ENCODE data around the gene TPRG1L.

Gene TPRG1L

DNA sequence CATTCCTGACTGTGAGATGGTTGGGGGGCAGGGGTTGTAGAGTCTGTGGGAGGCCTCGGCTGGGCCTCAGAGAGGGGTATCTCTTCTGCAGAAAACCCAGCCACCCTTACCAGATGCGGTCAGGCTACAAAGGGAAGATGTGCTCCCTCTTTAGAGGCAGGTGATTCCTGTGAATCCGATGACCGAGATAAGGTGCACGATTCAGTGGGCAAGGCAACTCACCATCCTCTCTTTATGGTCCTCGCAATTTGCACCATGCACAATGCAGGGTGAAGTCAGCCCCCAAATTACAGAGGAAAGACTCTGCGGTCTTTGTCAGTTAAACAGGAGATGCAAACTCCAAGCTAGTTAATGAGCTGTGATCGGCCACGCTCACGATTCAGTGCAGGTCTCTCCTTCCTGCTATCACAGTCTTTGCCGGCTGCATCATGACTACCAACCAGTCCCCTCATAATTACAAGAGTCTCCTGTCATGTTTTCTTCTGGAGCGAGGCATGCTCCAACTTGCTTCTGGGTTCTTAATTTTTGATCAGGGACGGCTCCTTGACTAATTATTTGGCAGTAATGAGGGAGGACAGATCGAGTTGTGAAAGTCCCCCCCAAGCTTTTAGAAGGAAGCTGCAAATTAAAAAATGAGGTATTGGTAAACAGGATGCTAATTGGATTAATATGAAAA lies 40.0 kb downstream of the TPRG1L start:
- ATAC-seq (no peak), DNase-seq (no peak)

DNA sequence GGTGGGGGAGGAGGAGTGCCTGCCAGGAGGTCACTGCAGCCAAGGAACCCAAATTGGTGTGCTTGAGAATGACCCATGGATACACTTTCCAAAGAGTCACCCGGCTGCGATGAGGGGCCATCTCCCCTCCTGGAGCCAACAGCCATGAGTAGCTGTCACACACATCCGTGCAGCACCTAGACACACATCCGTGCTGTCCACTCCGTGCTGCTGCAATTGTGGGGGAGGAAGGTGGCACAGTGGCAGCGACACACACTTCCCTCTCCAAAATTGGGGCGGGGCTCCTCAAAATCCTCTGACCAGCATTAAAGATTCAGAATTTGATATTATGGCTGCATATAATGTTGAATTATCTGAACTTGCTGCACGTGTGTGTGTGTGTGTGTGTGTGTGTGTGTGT lies 43.3 kb downstream of the TPRG1L start:
- DNase-seq = no peak
- no peak for ATAC-seq

DNA sequence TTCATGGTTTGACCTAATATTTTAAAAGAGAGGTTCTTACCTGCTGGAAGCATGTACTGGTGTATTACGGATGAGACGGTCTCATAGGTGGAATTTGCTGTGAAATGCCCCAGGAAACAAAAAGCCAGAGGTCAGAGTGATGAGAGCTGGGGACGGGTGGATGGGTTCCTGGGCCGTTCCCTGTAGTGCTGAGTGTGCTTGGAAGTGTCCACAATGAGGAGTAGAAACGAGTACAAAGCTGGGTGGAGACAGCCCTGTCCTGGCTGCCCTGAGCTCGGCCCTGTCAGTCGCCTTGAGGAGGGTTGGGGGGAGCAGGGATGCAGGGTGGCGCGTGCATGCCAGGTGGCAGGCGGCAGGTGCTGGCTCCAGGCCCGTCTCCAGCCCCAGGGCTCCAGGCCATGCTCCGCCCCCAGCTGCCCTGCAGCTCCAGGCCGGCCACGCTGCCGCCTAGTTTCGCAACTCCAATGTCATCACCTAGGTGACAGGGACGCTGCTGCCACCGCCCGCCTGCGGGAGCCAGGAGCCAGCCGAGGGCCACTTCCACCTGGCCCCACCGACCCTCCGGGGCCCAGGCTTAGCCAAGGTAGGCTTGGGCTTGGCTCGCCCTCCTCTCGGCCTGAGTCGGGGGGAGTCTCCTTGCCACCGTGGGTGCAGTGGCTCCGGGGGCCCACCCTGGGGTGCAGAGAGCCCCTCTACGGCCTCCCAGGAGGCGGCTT lies 43.9 kb downstream of the TPRG1L start:
- DNase-seq = no peak
- no peak for ATAC-seq

DNA sequence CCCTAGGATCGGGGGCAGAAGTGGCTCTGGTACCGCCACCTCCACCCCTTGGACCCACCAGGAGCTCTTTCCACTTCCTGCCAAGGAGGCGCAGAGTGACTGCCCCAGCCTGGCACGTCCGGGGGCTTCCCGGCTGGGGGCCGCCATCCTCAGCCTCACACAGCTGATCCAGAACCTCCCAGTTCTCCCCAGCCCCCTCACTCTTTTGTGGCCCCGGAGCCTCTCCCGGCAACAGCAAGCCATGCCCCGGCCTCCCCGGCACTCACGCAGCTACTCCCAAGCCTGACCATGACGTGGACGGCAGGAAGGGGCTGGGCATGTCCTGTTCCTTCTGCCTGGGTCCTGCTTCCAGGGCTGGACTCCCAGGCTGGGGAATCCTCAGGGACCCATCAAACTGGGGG lies 44.6 kb downstream of the TPRG1L start:
- no peak for ATAC-seq
- no peak for DNase-seq

DNA sequence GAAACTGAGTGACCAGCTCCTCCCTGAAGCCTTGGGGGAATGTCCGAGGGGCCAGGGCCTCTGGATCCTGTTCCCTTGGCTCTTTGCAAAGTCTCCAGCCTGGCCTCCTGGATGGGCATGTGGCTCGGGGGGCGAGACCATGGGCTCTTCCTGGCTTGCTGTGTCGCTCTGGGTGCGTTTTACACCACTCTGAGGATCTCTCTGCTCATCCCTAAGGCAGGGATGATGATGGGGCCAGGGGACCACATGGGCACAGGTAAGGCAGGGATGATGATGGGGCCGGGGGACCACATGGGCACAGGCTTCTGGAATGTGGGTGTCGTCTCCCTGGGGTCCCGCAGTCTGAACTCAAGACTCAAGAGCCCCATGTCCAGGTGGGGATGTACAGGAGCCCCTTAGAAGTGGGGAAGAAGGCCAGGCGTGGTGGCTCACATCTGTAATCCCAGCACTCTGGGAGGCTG lies 45.2 kb downstream of the TPRG1L start:
- no peak for ATAC-seq
- DNase-seq = no peak

DNA sequence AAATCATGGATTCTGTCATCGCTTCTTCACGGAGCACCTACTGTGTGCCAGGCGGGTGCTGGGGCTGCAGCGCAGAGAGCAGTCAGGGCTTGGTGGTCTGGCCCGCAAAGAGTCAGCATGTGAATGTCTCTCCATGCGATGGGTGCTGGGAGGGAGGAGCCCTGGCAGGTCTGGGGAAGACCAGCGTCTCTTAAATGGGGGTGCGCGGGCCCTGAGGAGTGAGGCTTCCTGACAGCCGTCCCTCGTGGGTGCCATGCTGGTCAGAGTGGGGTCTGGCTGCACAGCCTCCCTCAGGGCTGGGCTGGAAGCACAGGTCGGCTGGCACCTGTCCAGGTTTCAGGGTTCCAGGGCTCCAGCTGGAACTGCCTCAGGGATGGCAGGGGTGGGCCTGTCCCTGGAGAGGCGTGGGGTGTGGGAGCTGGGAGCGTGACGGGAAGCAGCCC lies 46.0 kb downstream of the TPRG1L start:
- no peak for ATAC-seq
- DNase-seq = no peak

DNA sequence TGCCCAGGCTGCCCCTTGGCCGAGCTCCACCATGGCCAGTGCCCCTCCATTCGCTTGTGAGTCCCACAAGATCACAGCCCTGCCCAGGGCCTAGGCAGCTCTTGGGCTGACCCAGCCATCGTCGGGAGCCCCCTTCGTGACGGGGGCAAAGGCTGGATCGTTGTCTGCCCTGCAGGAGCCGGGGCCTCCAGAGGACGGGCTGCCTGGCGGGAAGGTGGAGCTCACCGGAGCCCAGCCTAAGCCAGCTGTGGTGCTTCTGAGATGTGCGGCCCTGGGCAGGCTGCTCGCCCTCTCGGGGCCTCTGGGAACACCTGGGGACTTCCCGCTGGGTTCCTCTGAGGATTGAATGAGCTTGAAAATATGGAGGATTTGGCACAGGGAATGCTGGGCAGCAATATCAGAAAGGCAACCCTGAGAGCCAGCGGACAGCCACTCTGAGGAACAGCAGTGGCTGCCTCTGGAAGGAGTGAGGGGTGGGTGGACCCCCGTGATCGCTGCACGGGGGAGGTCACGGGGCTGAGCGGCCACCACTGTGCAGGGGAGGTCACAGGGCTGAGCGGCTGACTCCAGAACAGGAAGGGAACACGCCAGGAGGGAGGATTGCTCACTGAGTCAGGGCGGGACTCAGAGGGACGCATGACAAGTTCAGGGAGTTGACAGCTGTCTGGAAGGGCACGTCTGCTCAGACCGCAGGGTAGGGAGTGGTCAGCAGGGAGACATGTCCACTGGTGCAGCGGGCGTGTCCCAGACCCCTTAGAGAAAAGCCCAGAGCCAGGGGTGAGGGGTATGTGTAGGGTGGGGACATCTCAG lies 46.8 kb downstream of the TPRG1L start:
- DNase-seq = no peak
- ATAC-seq = no peak

DNA sequence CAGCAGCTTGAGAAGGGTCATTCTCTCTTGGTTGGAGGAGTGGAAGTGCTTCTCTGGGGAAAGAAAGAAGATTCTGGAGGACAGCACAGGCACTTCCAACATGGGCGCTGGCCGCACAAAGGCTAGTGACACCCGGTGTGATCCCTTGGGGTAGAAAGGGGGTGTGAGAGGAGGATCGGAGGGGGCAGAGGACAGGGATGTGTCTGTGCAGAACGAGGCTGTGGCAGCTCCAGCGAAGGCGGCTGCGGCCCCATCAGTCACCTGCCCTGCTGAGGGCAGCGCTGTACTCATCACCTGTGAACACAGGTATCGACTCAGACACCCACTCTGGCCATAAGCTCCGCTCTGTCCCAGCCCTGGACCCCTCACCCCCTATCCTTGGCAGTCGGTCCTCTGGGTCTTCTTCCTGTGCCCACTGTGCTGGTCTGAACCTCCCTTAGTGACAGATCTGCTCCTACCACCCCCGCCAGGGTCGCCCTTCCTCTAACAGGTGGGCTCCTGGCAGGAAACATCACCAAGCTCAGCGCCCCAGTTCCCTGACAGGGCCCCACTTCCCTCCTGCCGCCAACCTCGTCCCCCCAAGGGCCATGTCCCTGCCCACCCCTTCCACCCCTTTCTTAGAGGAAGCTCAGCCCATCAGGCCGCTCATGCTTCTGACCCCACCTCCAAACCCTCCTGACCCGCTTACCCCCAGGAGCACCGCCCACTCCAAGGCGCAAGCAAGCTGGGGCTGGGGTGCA lies 47.6 kb downstream of the TPRG1L start:
- ATAC-seq = no peak
- DNase-seq = no peak

DNA sequence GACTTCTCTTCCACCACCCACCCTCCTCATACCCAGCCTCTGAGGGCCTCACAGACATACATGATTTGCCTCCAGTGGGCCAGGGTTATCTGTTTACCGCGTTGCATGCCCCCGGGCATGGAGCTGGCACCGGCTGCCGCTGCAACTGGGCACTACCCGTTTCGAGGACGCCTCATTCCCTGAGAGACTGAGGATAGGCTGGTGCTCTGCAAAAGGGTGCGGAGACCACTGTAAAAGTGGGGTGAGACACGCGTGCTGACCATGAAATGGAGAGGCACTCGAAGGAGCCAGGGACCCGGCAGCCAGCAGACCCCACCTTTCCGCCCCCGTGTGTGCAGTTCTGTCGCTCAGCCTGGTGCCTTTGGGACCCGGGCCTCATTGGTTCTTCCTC lies 48.2 kb downstream of the TPRG1L start:
- DNase-seq (no peak), ATAC-seq (no peak)

DNA sequence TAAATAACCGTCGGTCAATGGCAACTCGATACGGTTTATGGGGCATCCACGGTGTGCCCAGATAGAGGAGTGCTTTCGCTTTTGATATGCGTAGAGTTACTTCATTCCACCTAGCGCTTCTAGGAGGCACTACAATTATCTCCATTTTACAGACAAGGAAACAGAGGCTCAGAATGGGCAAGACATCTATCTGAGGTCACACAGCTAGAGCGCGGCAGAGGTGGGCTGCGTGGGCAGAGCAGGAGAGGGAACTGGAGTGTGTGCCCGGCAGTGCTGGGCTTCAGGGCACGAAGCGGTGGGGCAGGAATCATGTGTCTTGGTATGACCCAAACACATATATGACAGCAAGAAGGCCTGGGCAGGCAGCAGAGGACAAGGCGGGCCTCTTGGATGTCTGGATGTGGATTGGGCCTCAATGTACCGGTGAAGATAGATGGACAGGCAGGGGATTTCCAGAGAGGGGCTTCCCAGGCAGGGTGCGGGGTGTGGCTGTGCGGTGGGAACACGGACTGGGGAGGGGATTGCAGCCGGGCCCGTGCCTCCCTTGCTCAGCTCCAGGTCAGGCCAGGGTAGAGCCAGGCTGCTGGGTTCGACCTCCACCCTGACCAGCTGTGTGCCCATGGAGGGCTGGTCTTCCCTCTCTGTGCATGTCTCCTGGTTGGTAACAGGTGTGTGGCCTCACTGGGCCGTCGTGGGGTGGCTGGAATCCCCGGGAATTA lies 48.7 kb downstream of the TPRG1L start:
- ATAC-seq (no peak), DNase-seq (no peak)

DNA sequence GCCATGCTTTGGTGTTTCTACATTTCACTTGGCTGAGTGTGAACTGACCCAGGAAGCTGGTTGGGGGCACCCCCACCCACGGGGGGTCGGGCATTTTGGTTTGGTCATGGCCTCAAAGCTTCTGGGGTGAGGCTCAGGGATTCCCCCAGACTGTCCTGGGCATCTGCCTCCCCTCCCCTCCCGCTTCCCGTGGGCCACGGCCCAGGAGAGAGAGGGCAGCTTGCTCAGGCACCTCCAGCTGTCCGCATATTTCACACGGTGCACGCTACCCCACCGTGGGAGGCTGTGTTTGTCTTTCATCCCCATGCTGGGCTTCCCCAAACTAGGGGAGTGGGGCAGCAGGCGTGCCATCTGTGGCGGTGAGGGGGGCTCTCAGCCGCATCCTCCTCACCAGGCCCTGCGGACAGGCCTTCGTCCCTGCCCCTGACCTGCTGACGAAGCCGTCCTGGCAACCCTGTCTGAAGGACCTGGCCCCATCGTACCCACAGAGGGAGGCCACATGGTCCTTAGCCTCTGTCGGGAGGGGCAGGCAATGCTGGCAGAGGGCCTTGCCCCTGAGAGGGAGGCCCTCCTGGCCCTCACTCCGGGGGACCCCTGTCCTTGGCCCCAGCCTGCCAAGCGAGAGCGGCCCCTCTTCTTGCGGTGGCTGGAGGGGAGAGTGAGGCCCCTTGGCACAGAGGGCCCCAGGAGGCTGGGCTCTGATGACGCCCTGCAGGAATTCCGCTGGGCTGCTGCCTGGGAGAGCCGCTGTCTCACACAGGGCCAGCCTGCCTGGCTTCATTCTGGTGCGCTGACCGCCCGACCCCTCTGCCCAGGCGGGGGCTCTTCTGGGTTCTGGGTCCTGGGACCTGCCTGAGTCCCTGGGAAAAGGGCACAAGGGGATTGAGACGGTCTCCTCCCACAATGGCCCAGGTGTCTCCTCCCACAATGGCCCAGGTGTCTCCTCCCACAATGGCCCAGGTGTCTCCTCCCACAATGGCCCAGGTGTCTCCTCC lies 49.6 kb downstream of the TPRG1L start:
- ATAC-seq = no peak

DNA sequence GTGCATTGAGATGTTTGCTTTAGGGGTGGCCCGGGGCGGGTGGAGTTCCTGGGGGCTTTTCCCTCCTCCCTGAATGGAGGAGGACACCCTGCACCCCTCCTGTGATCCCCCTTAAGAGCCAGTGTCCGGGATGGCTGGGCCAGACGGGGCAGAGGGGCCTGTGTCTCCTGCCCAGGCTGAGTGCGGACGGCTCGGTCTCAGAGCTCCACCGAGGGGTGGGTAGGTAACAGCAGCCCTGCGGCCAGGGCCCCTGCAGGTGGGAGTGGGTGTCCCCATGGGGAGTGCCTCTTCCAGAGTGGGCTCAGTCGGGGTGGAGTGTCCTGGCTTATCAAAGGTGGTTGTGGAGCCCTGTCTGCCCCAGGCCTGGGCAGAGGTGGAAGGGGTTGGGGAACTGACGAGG lies 50.6 kb downstream of the TPRG1L start:
- DNase-seq (no peak), ATAC-seq (no peak)

More for the DNA sequence above, 49.6 kb downstream of the TPRG1L start:
- DNase-seq = no peak

DNA sequence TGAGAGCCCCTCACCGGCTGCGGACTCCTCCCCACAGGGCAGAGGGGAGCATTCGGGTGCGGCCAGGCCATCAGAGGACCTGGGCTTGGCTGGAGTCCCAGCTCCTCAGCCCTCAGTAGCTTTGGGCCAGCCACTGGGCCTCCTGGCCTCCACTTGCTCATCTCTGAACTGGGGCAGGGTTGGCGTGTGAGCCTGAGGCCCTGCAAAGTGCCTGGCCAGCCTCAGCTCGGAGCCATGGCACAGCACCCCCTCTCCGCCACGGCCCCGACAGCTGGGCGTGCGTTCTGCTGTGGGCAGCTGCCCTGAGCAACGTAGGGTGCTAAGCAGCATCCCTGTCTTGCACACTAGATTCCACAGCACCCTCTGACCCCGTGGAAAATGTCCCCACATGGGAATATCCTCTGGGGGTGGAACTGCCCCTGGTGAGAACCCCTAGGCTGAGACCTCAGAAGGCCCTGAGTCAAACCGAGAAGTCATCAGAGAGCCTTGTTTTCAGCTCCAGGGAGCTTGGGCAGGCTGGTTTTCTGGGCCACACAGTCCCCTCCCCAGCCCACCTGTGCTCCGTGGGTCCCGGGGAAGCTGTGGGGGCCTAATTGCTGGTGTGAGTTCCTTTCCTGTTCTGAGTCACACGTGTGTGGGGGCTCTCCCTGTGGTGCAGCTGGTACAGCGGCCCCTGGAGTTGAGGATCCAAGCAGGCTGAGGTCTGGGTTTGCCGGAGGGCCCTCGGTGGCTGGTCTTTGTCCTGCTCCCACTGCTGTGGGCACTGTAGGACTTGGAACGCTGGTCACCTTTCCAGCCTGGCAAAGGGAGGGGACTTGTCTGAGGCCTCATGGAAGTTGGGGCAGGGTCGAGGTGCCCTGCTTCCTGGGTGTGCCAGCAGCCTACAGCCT lies 52.0 kb downstream of the TPRG1L start:
- DNase-seq (peak; percentile 45), ATAC-seq (peak; percentile 61)

DNA sequence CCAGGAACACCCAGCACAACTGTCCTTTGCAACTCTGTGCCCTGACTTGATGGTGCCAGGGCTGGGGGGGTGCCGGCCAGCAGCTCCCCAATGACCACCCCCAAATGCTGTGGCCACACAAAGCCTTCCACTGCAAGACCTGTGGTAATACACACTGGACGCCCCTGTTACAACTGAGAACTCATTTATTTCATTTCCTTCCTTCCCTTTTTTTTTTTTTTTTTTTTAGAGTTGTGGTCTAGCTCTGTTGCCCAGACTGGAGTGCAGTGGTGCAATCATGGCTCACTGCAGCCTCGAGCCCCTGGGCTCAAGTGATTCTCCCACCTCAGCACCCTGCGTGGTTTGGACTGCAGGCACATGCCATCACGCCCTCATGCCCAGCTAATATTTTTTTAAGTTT lies 52.7 kb downstream of the TPRG1L start:
- peak; percentile 4 for ATAC-seq
- DNase-seq = no peak

DNA sequence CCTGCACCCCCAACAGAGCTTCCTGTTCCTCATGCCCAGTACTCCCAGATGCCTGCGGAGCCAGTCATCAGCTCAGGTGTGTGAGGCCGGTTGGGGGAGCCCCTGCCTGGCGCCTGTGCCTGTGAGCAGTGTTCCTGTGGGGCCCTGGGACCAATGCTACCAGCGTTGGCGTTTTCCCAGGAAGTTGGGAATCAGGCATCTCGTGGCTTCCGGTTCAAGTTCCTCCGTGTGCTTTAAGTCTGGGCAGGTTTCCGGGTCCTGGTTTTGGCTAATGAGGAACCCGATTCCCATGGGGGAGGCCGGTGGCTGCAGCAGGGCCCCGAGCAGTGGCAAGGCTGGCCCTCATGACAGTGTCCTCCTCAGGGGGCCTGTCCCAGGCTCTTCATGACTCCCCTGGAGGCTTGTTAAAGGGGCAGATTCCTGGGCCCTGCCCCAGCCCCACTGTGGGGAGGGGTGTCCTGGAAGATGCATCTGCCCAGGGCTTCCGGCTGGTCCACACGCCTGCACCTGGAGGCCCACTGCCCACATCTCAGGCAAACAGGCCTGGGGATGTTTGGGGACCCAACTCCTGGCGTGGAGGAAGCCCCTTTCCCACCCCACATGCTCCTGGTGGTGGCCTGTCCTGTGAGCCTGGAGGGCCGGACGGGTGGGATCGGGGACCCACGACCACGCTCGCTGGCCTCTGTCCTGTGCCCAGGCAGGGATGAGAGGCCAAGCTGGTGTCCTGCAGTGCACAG lies 53.7 kb downstream of the TPRG1L start:
- ATAC-seq = no peak
- no peak for DNase-seq

DNA sequence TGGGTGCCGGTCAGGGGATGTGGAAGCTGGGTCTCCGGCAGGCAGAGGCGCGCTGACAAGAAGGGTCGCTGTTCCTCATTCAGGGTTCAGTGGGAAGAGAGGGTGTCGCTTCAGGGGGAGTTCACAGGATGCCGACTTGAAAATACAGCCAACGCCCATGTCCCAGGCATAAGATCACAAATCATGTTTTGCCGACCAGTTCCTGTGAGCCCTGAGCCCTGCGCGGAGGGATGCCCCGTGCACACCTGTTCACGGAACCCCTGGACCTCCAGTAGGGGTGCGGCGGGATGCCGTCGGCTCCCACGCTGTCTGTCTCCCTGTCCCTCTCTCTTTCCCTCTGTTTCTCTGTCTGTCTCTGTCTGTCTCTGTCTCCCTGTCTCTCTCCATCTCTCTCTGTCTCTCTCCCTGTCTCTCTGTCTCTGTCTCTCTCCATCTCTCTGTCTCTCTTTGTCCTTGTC lies 54.3 kb downstream of the TPRG1L start:
- ATAC-seq (no peak), DNase-seq (no peak)

All from stimulated activated naive CD8-positive, alpha-beta T cell treated with anti-CD3 and anti-CD28 coated beads, Interleukin-15, Interleukin-2, amounts not matched to agents 100 U/mL and 50 U/mL, for 24 hours (primary cell).